WTC11 (cell line): Measurements from ENCODE around the gene CELF1. TPM values are rescaled to one million over a fixed set of nuclear protein-coding genes. Genes with fewer than 3 reads are reported as not detected.

Source experiments
- ATAC-seq: fragments of 200-7000 bp; cut with Tn5 transposase; 2 replicates; pipeline ENCODE4 v1.10.0; 2021; ENCODE audit warnings: mild to moderate bottlenecking, moderate library complexity
- CTCF ChIA-PET: fragments of 300-600 bp; sonication (Branson Sonifier 250); formaldehyde crosslinking; loops from one replicate; lab custom pipeline; 2021; ENCODE audit warnings: antibody characterized with exemption; lab: Charles Lee
- POLR2A ChIA-PET: fragments of 350-600 bp; sonication (Branson Sonifier 250); formaldehyde crosslinking; loops from one replicate; lab custom pipeline; 2021; ENCODE audit warnings: antibody characterized with exemption; lab: Charles Lee
- DNase-seq: peaks from one replicate; pipeline ENCODE4 v3.0.0; 2021; ENCODE audit warnings: low spot score
- H3K27ac Mint-ChIP-seq: 2 replicates; pipeline ENCODE4 v1.8.0; 2021; ENCODE audit warnings: mixed read lengths
- H3K27me3 Mint-ChIP-seq: 2 replicates; pipeline ENCODE4 v1.8.0; 2021; ENCODE audit warnings: low read depth, mild to moderate bottlenecking, moderate library complexity, mixed read lengths
- H3K36me3 Mint-ChIP-seq: 2 replicates; pipeline ENCODE4 v1.8.0; 2021; ENCODE audit warnings: mixed read lengths
- H3K4me1 Mint-ChIP-seq: 2 replicates; pipeline ENCODE4 v1.8.0; 2022; ENCODE audit warnings: mixed read lengths
- H3K4me3 Mint-ChIP-seq: 2 replicates; pipeline ENCODE4 v1.8.0; 2021; ENCODE audit warnings: mild to moderate bottlenecking, moderate library complexity, mixed read lengths
- H3K9me3 Mint-ChIP-seq: 2 replicates; pipeline ENCODE4 v1.8.0; 2021; ENCODE audit warnings: mixed read lengths
- CBFB ChIP-seq: sonication (generic); formaldehyde crosslinking; IDR thresholded peaks from 2 replicates; pipeline ENCODE4 v1.8.1; 2022; ENCODE audit warnings: mild to moderate bottlenecking, low read depth, missing genetic modification reagents
- EMX1 ChIP-seq: fragments of 250-450 bp; sonication (Bioruptor Pico); IDR thresholded peaks from 2 replicates; pipeline ENCODE4 v1.8.0; 2021; ENCODE audit warnings: mild to moderate bottlenecking
- ESRRA ChIP-seq: sonication (generic); formaldehyde crosslinking; IDR thresholded peaks from 2 replicates; pipeline ENCODE4 v1.8.1; 2022; ENCODE audit warnings: mild to moderate bottlenecking, missing genetic modification reagents, borderline replicate concordance
- IRF2 ChIP-seq: sonication (generic); formaldehyde crosslinking; IDR thresholded peaks from 2 replicates; pipeline ENCODE4 v1.8.0; 2022; ENCODE audit warnings: low read depth, missing genetic modification reagents, borderline replicate concordance
- MXD4 ChIP-seq: fragments of 250-450 bp; sonication (Bioruptor Pico); IDR thresholded peaks from 2 replicates; pipeline ENCODE4 v1.8.0; 2021; ENCODE audit warnings: mild to moderate bottlenecking, moderate library complexity, borderline replicate concordance
- NFATC4 ChIP-seq: fragments of 250-450 bp; sonication (Bioruptor Pico); IDR thresholded peaks from 2 replicates; pipeline ENCODE4 v1.9.0; 2021; ENCODE audit warnings: mild to moderate bottlenecking
- SMAD3 ChIP-seq: sonication (generic); formaldehyde crosslinking; IDR thresholded peaks from 2 replicates; pipeline ENCODE4 v1.8.0; 2022; ENCODE audit warnings: missing genetic modification reagents, mild to moderate bottlenecking, borderline replicate concordance
- SOX15 ChIP-seq: fragments of 250-450 bp; sonication (Bioruptor Pico); IDR thresholded peaks from 2 replicates; pipeline ENCODE4 v1.9.0; 2021; ENCODE audit warnings: mild to moderate bottlenecking
- TP53 ChIP-seq: sonication (generic); formaldehyde crosslinking; IDR thresholded peaks from 2 replicates; pipeline ENCODE4 v1.8.1; 2023; ENCODE audit warnings: mild to moderate bottlenecking, missing genetic modification reagents
- ZBTB21 ChIP-seq: sonication (generic); formaldehyde crosslinking; IDR thresholded peaks from 2 replicates; pipeline ENCODE4 v1.8.1; 2023; ENCODE audit warnings: mild to moderate bottlenecking, missing genetic modification reagents, borderline replicate concordance
- ZNF138 ChIP-seq: sonication (generic); formaldehyde crosslinking; conservative IDR thresholded peaks from 2 replicates; pipeline ENCODE4 v1.8.1; 2022; ENCODE audit warnings: mild to moderate bottlenecking, moderate library complexity, missing genetic modification reagents
- ZNF232 ChIP-seq: sonication (generic); formaldehyde crosslinking; IDR thresholded peaks from 2 replicates; pipeline ENCODE4 v1.8.0; 2022; ENCODE audit warnings: mild to moderate bottlenecking, missing genetic modification reagents
- ZNF263 ChIP-seq: sonication (generic); formaldehyde crosslinking; IDR thresholded peaks from 2 replicates; pipeline ENCODE4 v1.8.1; 2022; ENCODE audit warnings: low read depth, mild to moderate bottlenecking, moderate library complexity, missing genetic modification reagents
- total RNA-seq: library from RNA; stranded (reverse); gene quantifications from 3 replicates; pipeline ENCODE4 v1.2.3, GENCODE V29; 2021
- TF ChIP-seq, protein P1 (sequence below): sonication (generic); formaldehyde crosslinking; IDR thresholded peaks from 2 replicates; pipeline ENCODE4 v1.8.1; 2023; ENCODE audit warnings: mild to moderate bottlenecking, missing genetic modification reagents, borderline replicate concordance
- TF ChIP-seq, protein P2 (sequence below): fragments of 250-450 bp; sonication (Bioruptor Pico); conservative IDR thresholded peaks from 2 replicates; pipeline ENCODE4 v1.9.0; 2021; ENCODE audit warnings: mild to moderate bottlenecking
- TF ChIP-seq, protein P3 (sequence below): sonication (generic); formaldehyde crosslinking; IDR thresholded peaks from 2 replicates; pipeline ENCODE4 v1.8.1; 2022; ENCODE audit warnings: low read depth, mild to moderate bottlenecking, moderate library complexity, missing genetic modification reagents, borderline replicate concordance
- TF ChIP-seq, protein P4 (sequence below): sonication (generic); formaldehyde crosslinking; IDR thresholded peaks from 2 replicates; pipeline ENCODE4 v1.8.0; 2023; ENCODE audit warnings: missing genetic modification reagents, mild to moderate bottlenecking, borderline replicate concordance
- TF ChIP-seq, protein P5 (sequence below): sonication (generic); formaldehyde crosslinking; IDR thresholded peaks from 2 replicates; pipeline ENCODE4 v1.8.1; 2023; ENCODE audit warnings: mild to moderate bottlenecking, missing genetic modification reagents

The CELF1 gene
- total RNA-seq, 1 experiment from 2014 or later, result 177 TPM

DNA sequence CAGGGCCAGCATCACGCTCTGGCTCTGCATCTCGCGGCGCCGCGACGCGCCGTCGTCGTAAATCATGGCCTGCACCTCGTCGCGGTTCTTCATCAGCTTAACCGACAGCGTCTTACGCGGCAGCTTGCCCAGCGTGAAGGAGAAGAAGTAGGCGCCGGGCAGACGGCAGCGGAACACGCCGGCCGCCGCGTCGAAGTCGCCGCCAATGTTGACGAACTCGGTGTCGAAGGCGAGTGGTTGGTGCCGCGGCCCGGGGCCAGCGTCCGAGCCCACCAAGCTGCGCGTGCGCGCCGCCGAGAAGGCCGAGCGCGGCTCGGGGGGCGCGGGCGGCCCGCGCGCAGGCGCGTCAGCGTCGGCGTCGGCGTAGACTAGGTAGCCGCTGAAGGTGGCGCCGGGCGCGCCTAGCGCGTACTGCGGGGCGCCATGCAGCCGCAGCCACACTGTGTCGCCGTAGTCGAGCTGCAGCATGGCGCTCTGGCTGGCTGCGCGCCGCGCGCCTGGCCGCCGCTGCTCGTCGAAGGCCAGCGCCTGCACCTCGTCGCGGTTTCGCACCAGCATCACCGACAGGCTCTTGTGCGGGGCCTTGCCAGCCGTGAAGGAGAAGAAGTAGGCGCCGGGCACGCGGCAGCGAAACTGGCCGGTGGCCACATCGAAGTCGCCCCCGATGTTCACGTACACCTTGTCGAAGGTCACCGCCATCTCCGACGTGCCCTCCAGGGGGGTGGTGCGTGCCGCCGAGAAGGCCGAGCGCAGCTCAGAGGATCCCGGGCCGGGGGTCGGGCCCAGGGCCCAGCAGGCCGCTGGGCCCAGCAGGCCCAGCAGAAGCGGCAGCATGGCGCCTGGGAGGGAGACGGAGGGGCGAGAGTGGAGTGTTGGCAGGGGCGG lies 37.3 kb upstream of the CELF1 start (continued):
- TF ChIP-seq, protein P1, sequence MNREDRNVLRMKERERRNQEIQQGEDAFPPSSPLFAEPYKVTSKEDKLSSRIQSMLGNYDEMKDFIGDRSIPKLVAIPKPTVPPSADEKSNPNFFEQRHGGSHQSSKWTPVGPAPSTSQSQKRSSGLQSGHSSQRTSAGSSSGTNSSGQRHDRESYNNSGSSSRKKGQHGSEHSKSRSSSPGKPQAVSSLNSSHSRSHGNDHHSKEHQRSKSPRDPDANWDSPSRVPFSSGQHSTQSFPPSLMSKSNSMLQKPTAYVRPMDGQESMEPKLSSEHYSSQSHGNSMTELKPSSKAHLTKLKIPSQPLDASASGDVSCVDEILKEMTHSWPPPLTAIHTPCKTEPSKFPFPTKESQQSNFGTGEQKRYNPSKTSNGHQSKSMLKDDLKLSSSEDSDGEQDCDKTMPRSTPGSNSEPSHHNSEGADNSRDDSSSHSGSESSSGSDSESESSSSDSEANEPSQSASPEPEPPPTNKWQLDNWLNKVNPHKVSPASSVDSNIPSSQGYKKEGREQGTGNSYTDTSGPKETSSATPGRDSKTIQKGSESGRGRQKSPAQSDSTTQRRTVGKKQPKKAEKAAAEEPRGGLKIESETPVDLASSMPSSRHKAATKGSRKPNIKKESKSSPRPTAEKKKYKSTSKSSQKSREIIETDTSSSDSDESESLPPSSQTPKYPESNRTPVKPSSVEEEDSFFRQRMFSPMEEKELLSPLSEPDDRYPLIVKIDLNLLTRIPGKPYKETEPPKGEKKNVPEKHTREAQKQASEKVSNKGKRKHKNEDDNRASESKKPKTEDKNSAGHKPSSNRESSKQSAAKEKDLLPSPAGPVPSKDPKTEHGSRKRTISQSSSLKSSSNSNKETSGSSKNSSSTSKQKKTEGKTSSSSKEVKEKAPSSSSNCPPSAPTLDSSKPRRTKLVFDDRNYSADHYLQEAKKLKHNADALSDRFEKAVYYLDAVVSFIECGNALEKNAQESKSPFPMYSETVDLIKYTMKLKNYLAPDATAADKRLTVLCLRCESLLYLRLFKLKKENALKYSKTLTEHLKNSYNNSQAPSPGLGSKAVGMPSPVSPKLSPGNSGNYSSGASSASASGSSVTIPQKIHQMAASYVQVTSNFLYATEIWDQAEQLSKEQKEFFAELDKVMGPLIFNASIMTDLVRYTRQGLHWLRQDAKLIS (CRISPR knock-in tag), result no peak

DNA sequence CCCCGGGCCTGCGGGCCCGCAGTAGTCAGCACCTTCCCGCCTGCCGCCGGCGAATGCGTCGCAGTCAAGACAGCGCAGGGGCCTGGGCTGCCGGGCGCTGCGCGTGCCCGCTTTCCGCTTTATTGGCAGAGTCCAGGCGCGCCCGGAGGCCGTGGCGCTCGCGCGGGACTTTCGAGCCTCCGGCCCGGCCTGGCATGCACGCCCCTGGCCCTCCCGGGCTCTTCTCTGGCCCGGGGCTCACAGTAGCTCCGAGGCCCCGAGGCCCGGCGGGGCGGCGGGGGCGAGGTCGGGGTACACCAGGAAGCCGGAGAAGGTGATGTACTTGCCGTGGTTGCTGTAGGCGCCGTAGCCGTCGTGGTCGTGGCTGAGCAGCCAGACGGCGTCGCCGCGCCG lies 36.6 kb upstream of the CELF1 start:
- Mint-ChIP-seq H3K27me3 (peaks cover 51% of the 10 kb centered on the region), H3K4me3 (peak overlapping the region; percentile 57), H3K4me1 (peaks cover 23% of the 10 kb centered on the region), H3K27ac (no peak overlapping the region), H3K36me3 (peaks cover 6% of the 10 kb centered on the region), H3K9me3 (no peaks in the 10 kb centered on the region)
- CTCF ChIA-PET, result interaction anchor here (1.2 kb wide), 1 partner anchor 28 kb away, joined by 5 read pairs; no protein-coding TSS in a partner anchor
- ATAC-seq (no peak), DNase-seq (no peak)
- TF ChIP-seq, protein P2, sequence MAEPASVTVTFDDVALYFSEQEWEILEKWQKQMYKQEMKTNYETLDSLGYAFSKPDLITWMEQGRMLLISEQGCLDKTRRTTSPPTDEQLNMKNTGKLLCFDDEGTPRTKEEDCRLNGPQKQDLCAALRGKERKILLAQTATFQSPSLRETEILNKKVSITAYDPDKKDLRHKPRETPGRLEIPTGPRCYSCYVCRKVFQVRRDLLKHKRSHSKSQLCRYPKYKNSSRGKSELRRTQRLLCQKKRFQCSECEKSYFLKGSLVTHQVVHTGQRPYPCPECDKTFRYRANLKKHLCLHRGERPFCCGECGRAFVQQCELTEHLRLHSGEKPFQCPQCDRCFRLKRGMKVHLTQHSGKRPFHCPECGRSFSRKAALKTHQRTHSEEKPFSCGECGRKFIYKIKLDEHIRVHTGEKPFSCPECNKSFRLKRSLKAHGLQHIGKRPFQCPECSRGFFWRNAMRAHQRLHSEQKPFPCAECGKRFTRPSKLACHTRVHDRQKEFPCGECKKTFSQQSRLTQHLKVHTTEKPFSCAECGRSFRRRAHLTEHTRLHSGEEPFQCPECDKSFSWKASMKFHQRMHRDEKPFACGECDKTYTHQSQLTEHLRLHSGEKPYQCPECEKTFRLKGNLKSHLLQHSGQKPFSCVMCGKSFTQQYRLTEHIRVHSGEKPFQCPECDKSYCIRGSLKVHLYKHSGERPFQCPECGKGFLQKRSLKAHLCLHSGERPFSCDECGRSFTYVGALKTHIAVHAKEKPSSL (CRISPR knock-in tag), result no peak
- no peak for TF ChIP-seq IRF2 (CRISPR knock-in tag)
- no peak for TF ChIP-seq ZNF263
- TF ChIP-seq MXD4 (CRISPR knock-in tag), result no peak
- no peak for TF ChIP-seq SMAD3 (CRISPR knock-in tag)
- TF ChIP-seq SOX15, result no peak
- TF ChIP-seq CBFB (CRISPR knock-in tag), result no peak
- no peak for TF ChIP-seq ZNF138
- TF ChIP-seq, protein P3, sequence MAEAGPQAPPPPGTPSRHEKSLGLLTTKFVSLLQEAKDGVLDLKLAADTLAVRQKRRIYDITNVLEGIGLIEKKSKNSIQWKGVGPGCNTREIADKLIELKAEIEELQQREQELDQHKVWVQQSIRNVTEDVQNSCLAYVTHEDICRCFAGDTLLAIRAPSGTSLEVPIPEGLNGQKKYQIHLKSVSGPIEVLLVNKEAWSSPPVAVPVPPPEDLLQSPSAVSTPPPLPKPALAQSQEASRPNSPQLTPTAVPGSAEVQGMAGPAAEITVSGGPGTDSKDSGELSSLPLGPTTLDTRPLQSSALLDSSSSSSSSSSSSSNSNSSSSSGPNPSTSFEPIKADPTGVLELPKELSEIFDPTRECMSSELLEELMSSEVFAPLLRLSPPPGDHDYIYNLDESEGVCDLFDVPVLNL (CRISPR knock-in tag), result no peak
- POLR2A ChIA-PET, result no interaction called here

DNA sequence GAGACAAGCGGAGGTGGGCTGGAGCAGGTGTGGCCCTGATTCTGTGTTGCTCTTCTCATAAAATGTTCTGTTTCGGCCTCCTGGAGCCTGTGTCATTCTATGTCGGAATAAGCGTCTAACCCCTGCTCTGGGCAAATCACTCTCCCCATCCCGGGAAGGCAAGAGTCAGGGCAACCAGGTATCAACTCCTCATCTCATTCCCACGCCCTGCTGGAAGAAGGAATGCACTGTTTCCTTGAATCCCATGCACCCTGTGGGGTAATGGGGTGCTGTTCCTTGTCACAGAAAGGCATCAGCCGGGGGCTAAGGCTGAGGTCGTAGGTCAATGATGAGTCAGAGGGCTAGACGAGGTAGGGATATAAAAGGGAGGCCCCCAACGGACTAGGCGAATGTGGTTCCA lies 36.2 kb upstream of the CELF1 start:
- Mint-ChIP-seq H3K36me3 (peaks cover 11% of the 10 kb centered on the region), H3K4me3 (no peak overlapping the region), H3K9me3 (no peaks in the 10 kb centered on the region), H3K27me3 (peaks cover 47% of the 10 kb centered on the region), H3K4me1 (peaks cover 20% of the 10 kb centered on the region), H3K27ac (no peak overlapping the region)
- DNase-seq (no peak), ATAC-seq (no peak)
- POLR2A ChIA-PET, result no interaction called here
- CTCF ChIA-PET, result no interaction called here
- TF ChIP-seq NFATC4 (CRISPR knock-in tag) (no peak), ESRRA (CRISPR knock-in tag) (no peak), TP53 (CRISPR knock-in tag) (no peak), ZBTB21 (CRISPR knock-in tag) (no peak), ZNF232 (CRISPR knock-in tag) (no peak), EMX1 (no peak)
- TF ChIP-seq, protein P4, sequence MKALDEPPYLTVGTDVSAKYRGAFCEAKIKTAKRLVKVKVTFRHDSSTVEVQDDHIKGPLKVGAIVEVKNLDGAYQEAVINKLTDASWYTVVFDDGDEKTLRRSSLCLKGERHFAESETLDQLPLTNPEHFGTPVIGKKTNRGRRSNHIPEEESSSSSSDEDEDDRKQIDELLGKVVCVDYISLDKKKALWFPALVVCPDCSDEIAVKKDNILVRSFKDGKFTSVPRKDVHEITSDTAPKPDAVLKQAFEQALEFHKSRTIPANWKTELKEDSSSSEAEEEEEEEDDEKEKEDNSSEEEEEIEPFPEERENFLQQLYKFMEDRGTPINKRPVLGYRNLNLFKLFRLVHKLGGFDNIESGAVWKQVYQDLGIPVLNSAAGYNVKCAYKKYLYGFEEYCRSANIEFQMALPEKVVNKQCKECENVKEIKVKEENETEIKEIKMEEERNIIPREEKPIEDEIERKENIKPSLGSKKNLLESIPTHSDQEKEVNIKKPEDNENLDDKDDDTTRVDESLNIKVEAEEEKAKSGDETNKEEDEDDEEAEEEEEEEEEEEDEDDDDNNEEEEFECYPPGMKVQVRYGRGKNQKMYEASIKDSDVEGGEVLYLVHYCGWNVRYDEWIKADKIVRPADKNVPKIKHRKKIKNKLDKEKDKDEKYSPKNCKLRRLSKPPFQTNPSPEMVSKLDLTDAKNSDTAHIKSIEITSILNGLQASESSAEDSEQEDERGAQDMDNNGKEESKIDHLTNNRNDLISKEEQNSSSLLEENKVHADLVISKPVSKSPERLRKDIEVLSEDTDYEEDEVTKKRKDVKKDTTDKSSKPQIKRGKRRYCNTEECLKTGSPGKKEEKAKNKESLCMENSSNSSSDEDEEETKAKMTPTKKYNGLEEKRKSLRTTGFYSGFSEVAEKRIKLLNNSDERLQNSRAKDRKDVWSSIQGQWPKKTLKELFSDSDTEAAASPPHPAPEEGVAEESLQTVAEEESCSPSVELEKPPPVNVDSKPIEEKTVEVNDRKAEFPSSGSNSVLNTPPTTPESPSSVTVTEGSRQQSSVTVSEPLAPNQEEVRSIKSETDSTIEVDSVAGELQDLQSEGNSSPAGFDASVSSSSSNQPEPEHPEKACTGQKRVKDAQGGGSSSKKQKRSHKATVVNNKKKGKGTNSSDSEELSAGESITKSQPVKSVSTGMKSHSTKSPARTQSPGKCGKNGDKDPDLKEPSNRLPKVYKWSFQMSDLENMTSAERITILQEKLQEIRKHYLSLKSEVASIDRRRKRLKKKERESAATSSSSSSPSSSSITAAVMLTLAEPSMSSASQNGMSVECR (CRISPR knock-in tag), result no peak
- TF ChIP-seq, protein P5, sequence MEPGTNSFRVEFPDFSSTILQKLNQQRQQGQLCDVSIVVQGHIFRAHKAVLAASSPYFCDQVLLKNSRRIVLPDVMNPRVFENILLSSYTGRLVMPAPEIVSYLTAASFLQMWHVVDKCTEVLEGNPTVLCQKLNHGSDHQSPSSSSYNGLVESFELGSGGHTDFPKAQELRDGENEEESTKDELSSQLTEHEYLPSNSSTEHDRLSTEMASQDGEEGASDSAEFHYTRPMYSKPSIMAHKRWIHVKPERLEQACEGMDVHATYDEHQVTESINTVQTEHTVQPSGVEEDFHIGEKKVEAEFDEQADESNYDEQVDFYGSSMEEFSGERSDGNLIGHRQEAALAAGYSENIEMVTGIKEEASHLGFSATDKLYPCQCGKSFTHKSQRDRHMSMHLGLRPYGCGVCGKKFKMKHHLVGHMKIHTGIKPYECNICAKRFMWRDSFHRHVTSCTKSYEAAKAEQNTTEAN (CRISPR knock-in tag), result no peak
